Bone marrow (tissue), 2 donors: ENCODE data around the gene EXOSC2.
A peak's percentile ranks its signal among the peaks of the same experiment; 100 is the strongest.
"Not testable (repeated sequence)": the region's sequence is repeated elsewhere in the genome, so short reads cannot be mapped to it uniquely, and the experiment has no call there.

Source experiments
- DNase-seq, 2 donors: peaks; one replicate each; lab custom pipeline; 2025; lab: John Stamatoyannopoulos, UW

The EXOSC2 gene

GRCh38 chr9:130667120-130667435, 26.5 kb upstream of the EXOSC2 start:
- DNase-seq, result no peak

- DNase-seq, result no peak
Observed at GRCh38 chr9:130668196-130668595, 25.4 kb upstream of the EXOSC2 start.

DNA sequence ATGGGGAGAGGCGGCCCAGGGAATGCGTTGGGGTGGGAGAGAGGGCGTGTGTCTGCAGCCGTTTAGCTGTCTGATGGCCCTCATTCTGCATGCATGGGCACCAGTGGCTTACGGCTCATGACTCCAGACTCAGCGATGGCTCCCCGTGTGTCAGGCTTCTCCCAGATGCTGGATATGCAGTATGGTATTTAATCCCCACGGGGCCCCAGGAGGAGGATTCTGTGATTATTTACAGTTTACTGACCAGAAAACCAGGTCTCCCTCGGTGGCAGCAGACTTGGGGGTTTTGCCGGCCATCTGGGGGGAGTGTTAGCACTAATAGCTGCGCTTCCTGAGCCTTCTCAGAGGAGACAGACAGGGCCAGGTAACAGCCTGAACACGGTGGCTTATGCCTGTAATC, 24.9 kb upstream of the EXOSC2 start:
- no peak for DNase-seq

GRCh38 chr9:130669965-130670364, 23.6 kb upstream of the EXOSC2 start:
- no peak for DNase-seq

DNA sequence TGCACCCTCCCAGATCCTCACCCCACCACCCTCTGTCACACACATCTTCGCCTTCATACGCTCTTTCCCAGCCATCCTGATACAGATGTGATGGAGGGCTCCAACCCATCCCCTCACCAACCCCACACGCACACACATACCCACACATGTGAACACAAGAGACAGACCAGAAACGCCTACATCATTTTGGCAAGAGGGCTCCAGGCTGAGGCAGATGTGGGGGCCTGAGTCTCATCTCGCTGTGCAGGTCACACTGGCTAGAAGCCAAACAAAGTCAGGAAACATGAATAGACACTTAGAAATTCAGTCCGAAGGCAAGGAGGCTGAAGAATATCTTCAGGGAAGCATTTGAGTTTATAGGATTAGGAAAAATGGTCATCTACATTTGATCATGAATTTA, 22.9 kb upstream of the EXOSC2 start:
- DNase-seq, result no peak

DNA sequence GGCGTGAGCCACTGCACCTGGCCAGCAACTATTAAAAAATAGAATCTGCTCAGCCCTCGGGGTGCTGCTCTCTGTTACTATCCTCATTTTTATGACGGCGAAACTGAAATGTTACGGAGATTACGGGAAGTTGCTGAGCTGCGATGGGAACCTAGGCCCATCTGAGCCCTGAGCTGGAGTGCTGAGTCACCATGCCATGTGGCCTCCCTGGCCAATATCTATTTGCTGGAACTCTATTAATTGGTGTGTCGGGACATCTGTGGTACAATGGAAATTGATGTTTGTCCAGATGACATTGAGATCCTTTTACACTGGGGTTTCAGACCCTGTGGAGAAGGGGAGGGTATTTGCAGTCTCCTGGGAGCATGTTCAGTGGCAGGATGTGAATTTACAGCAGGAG, 21.1 kb upstream of the EXOSC2 start:
- no peak for DNase-seq

- no peak for DNase-seq
Observed at GRCh38 chr9:130672933-130673615, 20.5 kb upstream of the EXOSC2 start.

DNA sequence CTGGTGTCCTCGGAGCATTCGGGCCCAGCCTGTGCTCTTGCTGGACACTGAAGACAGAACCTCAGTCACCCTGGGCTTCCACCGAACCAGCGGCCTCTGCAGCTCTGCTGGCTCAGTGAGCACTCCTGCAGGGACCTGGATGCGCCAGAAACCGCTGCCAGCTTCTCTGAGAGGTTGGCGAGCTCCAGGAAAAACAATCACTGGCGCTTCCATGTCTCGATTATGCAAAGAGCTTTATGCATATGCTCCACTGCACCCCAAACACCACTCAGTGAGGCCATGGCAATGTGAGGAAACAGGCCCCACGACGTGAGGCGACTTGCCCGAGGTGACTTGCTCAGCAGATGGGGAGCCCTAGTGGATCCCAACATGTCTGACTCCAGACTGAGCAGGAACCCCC, 18.2 kb upstream of the EXOSC2 start:
- DNase-seq, result no peak

DNA sequence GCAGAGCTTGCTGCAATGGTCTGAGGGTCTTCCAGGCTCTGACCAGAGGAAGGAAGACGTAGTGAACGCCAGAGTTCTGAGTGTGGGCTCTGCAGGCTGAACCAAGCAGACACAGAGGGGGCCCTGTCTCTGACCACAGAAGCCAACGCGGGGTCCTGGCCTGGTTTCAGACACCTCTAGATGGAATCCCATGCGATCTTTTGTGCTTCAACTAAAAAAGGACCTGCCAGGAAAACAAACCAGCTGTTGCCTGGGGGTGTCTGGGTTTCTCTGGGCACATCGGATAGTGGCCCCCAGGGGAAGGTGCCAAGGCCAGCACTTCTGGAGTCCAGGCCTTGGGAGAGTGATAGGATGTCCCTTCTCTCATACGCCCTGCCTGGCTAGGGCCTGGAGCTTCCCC, 16.3 kb upstream of the EXOSC2 start:
- no peak for DNase-seq

DNA sequence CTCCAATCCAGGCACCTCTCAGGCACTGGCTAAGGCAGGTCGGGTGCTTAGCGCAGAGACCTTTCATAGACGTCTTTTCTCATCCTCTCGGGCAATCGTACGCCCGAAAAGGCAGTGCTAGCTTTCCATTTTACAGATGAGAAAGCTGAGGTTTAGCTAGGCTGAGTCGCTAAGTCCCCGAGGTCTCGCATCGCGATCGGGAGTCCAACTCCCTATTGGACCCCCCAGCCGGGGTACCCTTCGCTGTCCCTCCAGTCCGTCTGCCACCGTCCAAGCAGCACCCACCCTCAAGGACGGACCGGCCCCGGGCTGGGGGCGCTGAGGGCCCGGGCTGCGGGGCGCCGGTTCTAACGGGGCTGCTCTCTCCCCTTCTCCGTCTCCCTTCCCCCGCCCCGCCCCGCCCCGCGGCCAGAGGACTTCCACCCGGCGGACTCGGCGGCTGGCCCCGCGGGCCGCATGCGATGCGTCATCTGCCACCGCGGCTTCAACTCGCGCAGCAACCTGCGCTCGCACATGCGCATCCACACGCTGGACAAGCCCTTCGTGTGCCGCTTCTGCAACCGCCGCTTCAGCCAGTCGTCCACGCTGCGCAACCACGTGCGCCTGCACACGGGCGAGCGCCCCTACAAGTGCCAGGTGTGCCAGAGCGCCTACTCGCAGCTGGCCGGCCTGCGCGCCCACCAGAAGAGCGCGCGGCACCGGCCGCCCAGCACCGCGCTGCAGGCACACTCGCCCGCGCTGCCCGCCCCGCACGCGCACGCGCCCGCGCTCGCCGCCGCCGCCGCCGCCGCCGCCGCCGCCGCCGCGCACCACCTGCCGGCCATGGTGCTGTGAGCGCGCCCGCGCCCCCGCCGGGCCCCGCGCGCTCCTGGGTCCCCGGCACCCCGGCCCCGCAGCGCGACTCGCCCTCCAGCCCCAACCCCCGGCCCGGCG, 12.5 kb upstream of the EXOSC2 start:
- peak in 1 of 2 donors; percentile 61 for DNase-seq

- DNase-seq, result no peak
Observed at GRCh38 chr9:130681769-130682420, 11.7 kb upstream of the EXOSC2 start.

GRCh38 chr9:130682421-130683121, 11.0 kb upstream of the EXOSC2 start:
- DNase-seq, result peak in 1 of 2 donors; percentile 15

GRCh38 chr9:130685104-130685503, 8.5 kb upstream of the EXOSC2 start:
- DNase-seq, result no peak

GRCh38 chr9:130685945-130686344, 7.6 kb upstream of the EXOSC2 start:
- not testable (repeated sequence) for DNase-seq

DNA sequence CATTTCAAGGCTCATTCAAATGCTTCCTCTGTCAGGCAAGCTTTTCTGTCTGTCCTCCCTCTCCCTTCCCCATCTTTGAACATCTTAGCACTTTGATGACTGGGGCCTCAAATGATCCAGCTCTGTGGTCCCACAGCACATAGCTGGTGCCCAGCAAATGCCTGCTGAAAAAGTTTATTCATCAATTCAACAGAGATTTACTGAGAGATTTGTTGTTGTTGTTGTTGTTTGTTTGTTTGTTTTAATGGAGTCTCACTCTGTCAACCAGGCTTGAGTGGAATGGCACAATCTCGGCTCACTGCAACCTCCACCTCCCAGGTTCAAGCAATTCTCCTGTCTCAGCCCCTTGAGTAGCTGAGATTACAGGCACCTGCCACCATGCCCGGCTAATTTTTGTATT, 6.0 kb upstream of the EXOSC2 start:
- no peak for DNase-seq

- no peak for DNase-seq
Observed at GRCh38 chr9:130688072-130688471, 5.5 kb upstream of the EXOSC2 start.

DNA sequence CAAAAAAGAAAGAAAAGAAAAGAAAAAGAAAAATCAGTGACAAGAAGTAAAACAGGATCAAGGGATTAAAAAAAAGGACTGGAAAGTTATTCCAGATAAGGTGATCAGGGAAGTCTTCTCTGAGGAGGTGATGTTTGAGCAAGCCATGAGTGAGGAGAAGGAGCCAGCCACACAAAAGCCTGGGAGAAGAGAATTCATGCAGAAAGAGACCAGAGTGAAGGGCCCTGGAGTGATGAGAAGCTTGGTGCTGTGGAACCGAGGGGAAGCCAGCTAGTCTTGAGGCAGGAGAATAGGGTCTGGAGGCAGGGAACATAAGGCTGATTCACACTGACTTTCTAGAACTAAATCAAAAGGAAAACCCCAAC, 4.0 kb upstream of the EXOSC2 start:
- DNase-seq, result no peak

DNA sequence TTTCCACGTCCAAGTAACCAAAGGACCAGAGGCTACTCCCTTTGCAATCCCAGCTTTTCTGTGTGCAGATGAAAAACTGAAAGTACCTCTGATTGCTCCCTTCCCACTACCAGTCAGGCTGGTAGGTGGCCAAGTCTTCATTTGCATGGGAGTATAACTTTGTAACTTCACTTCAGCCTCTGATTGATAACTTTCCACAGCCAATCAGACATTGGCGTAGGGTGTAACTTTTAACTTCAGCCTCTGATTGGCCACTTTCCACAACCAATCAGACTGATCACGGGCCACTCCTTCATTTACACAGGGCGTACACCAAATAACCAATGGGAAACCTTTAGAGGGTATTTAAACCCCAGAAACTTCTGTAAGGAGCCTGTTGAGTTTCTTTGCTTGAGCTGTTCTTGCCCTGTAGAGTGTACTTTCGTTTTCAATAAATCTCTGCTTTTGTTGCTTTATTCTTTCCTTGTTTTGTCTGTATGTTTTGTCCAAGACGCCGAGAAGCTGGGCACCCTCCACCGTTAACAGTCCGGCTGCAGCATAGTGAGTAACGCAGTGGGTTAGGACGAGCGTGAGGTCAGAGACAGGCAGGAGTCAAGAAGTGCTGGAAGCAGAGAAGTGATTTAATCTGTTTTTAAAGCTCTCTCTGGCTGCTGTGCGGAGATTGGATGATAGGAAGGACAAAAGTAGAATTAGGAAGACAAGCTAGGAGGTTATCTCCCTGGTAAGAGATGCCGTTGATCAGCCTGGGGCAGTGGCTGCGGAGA, 3.5 kb upstream of the EXOSC2 start:
- no peak for DNase-seq

DNA sequence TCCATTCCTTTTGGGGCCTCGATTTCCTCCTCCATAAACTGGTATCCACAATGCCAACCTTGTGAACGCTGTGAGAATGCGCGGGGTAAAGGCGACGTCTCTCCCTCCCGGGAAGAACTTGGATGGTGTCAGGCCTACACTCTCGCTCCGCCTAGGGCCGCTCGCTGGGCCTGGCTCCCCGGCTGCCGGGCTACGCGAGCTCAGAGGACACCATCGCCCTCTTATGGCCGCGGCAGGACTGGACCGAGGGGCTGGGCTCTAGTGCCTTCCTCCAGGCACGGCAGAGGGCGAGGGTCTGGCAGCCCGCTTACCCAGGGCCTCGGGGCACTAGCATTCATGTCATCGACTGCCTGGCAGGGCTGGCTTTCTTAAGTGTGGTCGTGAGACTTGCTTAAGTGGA, 1.3 kb upstream of the EXOSC2 start:
- no peak for DNase-seq

- no peak for DNase-seq
Observed at GRCh38 chr9:130693101-130693425, 517 bp upstream of the EXOSC2 start.

DNA sequence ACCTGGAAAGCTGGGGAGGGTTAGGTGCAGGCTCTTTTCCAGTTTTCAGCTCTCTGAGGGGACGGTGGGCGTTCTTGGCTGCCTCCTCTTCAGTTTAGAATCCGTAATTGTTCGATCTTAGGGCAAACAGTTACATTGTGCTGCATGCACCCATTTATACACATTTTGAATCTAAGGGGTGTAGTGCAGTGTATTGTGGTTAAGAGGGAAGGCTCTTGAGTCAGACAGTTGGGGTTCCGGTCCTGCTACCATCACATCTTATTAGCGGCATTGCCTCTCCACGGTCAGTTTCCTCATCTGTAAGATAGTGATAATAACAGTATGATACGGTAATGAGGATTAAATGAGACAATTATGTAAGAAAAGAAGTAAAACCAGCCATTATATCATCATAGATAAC, 625 bp downstream of the EXOSC2 start:
- DNase-seq, result no peak

- DNase-seq, result no peak
Observed at GRCh38 chr9:130696139-130696650, 2.6 kb downstream of the EXOSC2 start.
